Renal pelvis (tissue), 4 donors: ENCODE measurements around the gene CCDC71L. TPM values are rescaled to one million over a fixed set of nuclear protein-coding genes. Genes with fewer than 3 reads are reported as not detected.

Experiments used
- DNase-seq: peaks from one replicate; pipeline ENCODE4 v3.0.0-alpha.2; 2013
- polyA plus RNA-seq, 3 donors: library from polyadenylated mRNA; unstranded; fragments of 120-200 nt; gene quantifications; one replicate each; pipeline ENCODE4 v1.2.1, GENCODE V29; 2013; ENCODE audit not compliant: insufficient read length in 3 of 3

The CCDC71L gene
- polyA plus RNA-seq, 3 donors: 7.5 to 8.7 (median 8.6) TPM

DNA sequence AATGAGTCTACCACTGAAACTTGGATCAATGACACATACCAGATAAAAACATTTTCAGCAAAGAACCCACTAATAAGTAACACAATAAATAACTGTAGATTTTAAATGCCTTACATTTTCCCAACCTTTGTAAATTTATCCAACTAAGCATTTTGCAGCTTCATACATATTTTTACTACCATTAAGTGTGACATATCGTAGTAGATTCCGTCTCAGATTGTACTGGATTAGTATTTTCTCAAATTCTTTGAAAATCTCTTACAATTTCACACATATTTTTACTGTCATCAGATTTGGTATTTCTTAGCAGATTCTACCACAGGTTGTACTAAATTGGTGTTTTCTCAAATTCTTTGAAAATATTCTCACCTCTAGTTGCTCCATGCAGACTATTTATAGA, 26.0 kb downstream of the CCDC71L start:
- no peak for DNase-seq

GRCh38 chr7:106630648-106631047, 30.3 kb downstream of the CCDC71L start:
- DNase-seq: no peak

DNA sequence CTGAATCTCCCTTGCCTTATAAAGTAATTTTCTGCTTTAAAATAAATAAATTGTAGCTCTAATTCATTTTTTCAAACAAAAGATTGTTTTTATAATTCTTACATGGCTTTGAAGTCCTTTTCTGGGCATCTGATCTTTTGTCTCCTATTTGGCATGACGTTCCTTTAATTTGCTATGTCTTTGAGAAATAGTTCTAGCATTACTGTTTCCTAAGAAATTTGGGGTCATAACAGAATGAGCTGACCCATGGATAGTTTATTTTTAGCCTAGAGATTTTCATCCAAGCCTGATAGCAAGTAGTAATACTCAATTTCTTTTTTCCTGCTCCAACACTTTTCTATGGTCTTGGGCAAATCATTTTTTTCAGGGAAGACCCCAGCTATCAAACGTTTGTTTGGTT, 31.4 kb downstream of the CCDC71L start:
- DNase-seq: no peak

DNA sequence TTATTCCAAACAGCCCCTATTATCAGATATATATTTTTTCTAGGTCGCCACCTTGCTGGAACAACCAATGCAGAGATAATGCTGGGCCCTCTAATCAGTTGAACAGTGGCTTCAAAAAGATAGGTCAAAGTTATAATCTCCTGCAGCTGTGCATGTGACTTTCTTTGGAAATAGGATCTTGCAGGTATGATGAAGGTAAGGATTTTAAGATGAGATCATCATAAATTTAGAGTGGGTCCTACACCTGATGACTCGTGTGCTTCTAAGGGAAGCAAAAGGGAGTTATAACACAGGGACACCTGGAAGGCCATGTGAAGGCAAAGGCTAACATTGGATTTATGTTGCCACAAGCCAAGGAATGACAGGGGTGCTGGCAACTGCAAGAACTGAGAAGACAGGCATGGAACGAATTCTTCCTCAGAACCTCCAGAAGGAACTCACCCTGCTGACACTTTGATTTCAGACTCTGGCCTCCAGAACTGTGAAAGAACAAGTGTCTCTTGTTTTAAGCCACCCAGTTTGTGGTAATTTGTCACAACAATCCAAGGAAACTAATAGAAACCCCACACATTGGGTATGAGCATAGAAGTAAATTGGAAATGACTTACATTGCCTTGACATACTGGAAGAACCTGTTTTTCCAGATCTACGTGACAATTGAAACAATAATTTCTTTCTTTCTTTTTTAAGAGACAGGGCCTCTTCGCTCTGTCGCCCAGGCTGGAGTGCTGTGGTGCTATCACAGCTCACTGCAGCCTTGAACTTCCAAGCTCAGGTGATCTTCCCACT, 34.4 kb downstream of the CCDC71L start:
- no peak for DNase-seq

GRCh38 chr7:106625678-106626301, 35.2 kb downstream of the CCDC71L start:
- no peak for DNase-seq

DNA sequence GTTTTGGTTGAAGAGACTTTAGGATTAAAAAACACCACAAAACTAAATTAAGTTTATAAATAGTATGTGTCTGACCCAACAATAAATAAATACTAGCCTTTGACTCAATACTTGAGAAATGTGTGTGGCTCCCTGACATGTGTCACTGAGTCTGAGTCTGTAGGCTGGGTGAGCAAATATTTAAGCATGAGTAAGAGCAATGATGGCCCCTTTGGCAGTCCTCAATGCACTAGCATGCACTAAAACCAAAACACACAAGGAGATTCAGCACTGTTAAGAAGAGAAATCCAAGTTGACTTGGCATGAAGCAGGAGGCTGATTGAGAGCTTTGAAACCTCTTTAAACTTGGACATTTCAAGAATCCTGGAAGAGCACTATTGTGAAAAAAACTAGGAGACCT, 37.1 kb downstream of the CCDC71L start:
- no peak for DNase-seq

- no peak for DNase-seq
Observed at GRCh38 chr7:106623315-106623660, 37.7 kb downstream of the CCDC71L start.

DNA sequence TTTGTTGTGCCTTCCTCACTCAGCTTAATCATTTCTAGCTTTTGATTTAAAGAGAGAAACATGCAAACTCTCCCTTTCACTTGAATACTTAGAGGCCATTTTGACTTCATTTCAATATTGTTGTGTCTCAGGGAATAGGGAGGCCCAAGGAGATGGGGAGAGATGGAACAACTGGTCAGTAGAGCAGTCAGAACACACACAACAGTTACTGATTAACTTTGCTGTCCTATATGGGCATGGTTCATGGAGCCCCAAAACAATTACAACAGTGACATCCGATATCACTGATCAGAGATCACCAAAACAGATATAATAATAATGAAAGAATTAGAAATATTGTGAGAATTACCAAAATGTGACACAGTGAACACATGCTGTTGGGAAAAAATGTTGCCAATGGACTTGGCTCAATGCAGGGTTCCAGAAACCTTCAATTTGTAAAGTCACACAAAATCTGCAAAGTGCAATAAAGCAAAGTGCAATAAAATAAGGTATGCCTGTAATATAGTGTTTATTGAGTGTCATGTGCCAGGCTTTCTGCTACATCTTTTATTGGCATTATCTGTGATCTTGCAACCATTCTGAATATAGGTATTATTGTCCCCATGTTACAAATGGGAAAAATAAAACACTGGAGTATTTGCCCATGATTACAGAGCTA, 38.2 kb downstream of the CCDC71L start:
- no peak for DNase-seq

DNA sequence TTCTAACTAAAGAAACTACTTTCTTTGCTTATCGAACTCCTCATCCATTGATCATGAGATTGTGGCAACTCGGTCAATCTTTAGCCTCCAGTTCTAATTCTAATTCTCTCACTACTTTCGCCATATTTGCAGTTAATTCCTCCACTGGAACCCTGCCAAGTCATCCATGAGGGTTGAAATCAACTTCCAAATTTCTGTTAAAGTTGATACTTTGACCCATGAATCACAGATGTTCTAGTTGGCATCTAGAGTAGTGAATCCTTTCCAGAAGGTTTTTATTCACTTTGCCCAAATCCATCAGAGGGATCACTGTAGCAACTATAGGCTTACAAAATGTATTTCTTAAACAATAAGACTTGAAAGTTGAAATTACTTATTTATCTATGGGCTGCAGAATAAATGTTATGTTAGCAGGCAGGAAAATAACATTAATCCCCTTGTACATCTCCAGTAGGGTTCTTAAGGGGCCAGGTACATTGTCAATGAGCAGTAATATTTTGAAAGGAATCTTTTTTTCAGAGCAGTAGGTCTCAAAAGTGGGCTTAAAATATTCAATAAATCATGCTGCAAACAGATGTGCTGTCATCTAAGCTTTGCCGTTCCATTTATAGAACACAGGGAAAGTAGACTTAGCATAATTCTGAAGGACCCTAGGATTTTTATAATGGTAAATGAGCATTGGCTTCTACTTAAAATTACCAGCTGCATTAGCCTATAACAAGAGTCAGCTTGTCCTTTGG, 39.4 kb downstream of the CCDC71L start:
- DNase-seq: no peak

DNA sequence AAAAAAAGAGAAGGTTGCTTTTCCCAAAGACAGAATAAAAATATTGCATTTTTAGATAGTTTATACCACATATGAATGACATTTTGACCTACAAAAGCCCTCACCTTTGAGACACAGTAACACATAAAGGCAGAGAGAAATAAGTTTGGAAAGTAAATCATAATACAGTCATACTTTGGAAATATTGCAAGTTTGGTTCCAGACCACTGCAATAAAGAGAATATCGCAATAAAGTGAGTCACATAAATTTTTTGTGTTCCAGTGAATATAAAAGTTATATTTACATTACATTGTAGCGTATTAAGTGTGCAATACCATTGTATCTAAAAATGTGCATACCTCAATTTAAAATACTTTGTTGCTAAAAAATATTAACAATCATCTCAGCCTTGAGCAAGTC, 40.3 kb downstream of the CCDC71L start:
- DNase-seq: no peak

DNA sequence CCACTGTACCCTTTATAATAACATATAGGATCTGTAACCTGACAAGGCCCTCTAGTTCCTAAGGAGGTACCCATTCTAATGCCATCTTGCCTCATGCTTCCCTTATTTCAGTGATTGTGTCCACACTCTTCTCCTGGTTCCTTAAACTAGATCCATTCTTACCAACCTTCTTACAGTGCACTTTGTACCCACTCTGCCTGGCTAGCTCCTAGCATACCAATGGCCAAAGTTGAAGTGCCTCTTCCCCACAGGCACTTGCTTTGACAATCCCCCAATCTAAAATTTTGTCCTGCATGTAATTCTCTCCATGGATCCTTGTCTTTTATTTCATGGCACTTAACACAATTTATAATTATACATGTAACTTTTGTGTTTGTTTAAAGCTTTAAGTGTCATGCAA, 40.9 kb downstream of the CCDC71L start:
- no peak for DNase-seq

DNA sequence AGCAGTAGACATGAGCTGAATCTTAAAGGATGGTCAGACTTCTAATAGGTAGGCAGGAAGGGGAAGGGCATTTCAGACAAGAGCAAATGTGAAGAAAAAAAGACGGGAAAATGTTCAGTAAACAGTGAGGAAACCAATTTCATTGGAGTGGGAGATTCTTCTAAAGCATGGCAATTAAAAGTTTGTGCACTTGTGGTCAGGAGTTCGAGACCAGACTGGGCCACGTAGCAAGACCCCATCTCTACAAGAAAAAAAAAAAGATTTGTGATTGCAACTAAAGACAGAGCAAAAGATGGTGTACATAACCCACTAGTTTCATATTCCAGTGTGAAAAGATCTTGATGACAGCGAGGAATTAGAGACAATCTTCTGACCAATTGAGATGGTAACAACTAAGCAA, 41.7 kb downstream of the CCDC71L start:
- no peak for DNase-seq

DNA sequence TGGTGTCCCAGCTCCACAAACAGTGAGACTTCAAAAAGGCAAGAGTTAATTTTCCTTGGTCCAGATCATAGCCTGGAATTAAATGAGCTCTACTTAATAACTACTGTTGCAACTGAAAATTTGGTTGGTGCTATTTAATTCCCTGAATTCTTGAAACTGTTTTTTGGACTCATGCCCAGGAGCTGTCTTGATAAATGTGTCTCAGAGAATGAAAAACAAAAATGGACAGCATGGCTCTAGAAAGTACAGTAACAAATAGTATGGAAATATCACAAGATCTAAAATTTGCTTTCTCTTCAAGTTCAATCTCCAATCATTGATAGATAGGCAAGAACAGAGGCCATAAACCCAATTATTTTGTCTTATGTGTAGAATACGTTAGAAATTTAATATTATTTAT, 42.5 kb downstream of the CCDC71L start:
- peak; percentile 44 for DNase-seq

GRCh38 chr7:106617860-106618259, 43.1 kb downstream of the CCDC71L start:
- no peak for DNase-seq

DNA sequence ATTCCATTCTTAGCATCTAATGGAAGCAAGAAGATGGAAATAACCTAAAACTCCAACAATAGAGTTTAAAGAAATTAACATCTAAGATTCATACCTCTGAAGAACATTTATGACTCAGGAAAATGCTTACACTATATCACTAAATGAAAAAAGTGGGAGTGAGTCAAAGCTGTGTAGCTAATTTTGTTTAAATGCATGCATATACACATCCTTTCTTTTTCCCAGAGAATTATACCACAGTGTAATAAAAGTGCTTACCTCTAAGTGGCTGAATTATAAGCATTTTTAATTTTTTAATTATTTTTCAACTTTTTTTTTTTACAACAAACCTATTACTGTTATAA, 44.3 kb downstream of the CCDC71L start:
- DNase-seq: no peak

- no peak for DNase-seq
Observed at GRCh38 chr7:106615808-106616707, 44.9 kb downstream of the CCDC71L start.

DNA sequence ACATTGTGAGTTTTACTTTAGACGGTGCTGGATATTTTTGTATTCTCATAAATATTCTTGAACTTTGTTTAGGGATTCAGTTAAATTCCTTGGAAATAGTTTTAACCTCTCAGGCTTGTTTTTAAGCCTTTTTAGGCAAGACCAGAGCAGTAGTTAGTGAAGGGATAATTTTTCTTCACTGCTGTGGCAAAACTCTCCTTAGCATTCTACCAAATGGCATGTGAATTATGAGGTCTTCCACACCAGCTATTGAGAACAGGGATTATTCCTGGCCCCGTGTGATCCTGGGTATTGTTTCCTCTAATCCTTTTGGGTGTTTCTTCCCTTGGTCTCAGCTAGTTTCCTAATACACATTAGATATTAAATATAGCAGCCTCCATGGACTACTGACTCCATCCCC, 46.2 kb downstream of the CCDC71L start:
- DNase-seq: no peak

GRCh38 chr7:106613848-106614560, 47.0 kb downstream of the CCDC71L start:
- DNase-seq: no peak

DNA sequence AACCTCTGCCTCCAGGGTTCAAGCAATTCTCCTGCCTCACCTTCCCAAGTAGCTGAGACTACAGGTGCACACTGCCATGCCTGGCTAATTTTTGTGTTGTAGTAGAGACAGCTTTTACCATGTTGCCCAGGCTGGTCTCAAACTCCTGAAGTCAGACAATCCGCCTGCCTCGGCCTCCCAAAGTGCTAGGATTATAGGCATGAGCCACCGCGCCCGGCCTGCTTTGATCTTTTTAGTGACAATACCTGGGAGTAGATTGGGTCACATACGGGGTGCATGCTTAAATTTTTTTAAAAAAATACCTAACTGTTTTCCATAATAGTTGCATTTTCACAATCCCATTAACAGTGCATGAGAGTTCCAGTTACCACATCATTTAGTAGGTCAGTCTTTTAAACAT, 47.7 kb downstream of the CCDC71L start:
- no peak for DNase-seq

GRCh38 chr7:106612432-106612831, 48.5 kb downstream of the CCDC71L start:
- DNase-seq: no peak

GRCh38 chr7:106611911-106612310, 49.0 kb downstream of the CCDC71L start:
- DNase-seq: no peak
